Measurements from ENCODE around the gene IL3. TPM values are rescaled to one million over a fixed set of nuclear protein-coding genes. Genes with fewer than 3 reads are reported as not detected.

The IL3 gene
- total RNA-seq, 1 donor from 2014 or later = not detected

Other genes starting within 250 kb of the IL3 start
- not detected in 2 replicates for gene MEIKIN, start 115.0 kb upstream of the IL3 start, total RNA-seq
- 0.09 and 0.17 TPM in 2 replicates for gene ACSL6, start 49.0 kb upstream of the IL3 start, total RNA-seq
- gene CSF2, start 13.1 kb downstream of the IL3 start, total RNA-seq = 0.14 and 0.34 TPM in 2 replicates
- 55.7 and 62.8 TPM in 2 replicates for gene P4HA2, start 167.2 kb downstream of the IL3 start, total RNA-seq
- 31.0 and 51.6 TPM in 2 replicates for gene PDLIM4, start 197.0 kb downstream of the IL3 start, total RNA-seq
- 4.7 and 4.8 TPM in 2 replicates for gene SLC22A4, start 233.7 kb downstream of the IL3 start, total RNA-seq